Fibroblast of lung (primary cell): ENCODE results near the gene MMRN2. TPM values are rescaled to one million over a fixed set of nuclear protein-coding genes. Genes with fewer than 3 reads are reported as not detected.
"Not testable (repeated sequence)": the region's sequence is repeated elsewhere in the genome, so short reads cannot be mapped to it uniquely, and the experiment has no call there.

Source experiments
- DNase-seq, 2 donors: peaks; one replicate each; pipeline versions ENCODE4 v3.0.0 to v3.0.0-alpha.2; 2010; ENCODE audit warnings: low read depth in 2 of 2
- H2AFZ ChIP-seq: 2 replicates; pipeline ENCODE4 v1.5.1; 2012; ENCODE audit warnings: low read length, control low read depth, inconsistent platforms
- H3K27ac ChIP-seq: 2 replicates; pipeline ENCODE4 v1.5.1; 2011; ENCODE audit warnings: low read length, control low read depth; ENCODE audit not compliant: insufficient read depth
- H3K27me3 ChIP-seq: 2 replicates; pipeline ENCODE4 v1.5.1; 2011; ENCODE audit warnings: mild to moderate bottlenecking, low read length; ENCODE audit not compliant: control insufficient read depth, insufficient read depth
- H3K36me3 ChIP-seq: 2 replicates; pipeline ENCODE4 v1.5.1; 2011; ENCODE audit warnings: low read length; ENCODE audit not compliant: control insufficient read depth, insufficient read depth
- H3K4me1 ChIP-seq: 2 replicates; pipeline ENCODE4 v1.5.1; 2011; ENCODE audit warnings: low read length; ENCODE audit not compliant: control insufficient read depth, insufficient read depth; ENCODE audit errors: extremely low read depth
- H3K4me2 ChIP-seq: 2 replicates; pipeline ENCODE4 v1.5.1; 2011; ENCODE audit warnings: low read length, control low read depth; ENCODE audit not compliant: insufficient read depth; ENCODE audit errors: extremely low read depth
- H3K4me3 ChIP-seq, 4 experiments: fragments of 200-600 bp in 1 of 4; sonication (generic) in 1 of 4; replicated peaks in 1 of 4; 2 replicates each; pipeline ENCODE4 v1.5.1; 2011 to 2016; ENCODE audit warnings: low read length in 4 of 4, low read depth in 3 of 4, mild to moderate bottlenecking in 3 of 4, control low read depth in 2 of 4, inconsistent platforms in 1 of 4, mixed read lengths in 1 of 4; ENCODE audit not compliant: insufficient read depth in 1 of 4; ENCODE audit errors: control extremely low read depth in 1 of 4
- H3K79me2 ChIP-seq: 2 replicates; pipeline ENCODE4 v1.5.1; 2012; ENCODE audit warnings: mild to moderate bottlenecking, low read length, inconsistent platforms; ENCODE audit not compliant: control insufficient read depth, insufficient read depth
- H3K9ac ChIP-seq: 2 replicates; pipeline ENCODE4 v1.5.1; 2011; ENCODE audit warnings: mild to moderate bottlenecking, low read length, control low read depth; ENCODE audit not compliant: insufficient read depth
- H3K9me3 ChIP-seq: 2 replicates; pipeline ENCODE4 v1.5.1; 2012; ENCODE audit warnings: low read depth, low read length; ENCODE audit not compliant: control insufficient read depth, insufficient read depth
- H4K20me1 ChIP-seq: 2 replicates; pipeline ENCODE4 v1.5.1; 2011; ENCODE audit warnings: low read length; ENCODE audit not compliant: control insufficient read depth, insufficient read depth; ENCODE audit errors: extremely low read depth
- CTCF ChIP-seq, 2 donors: IDR thresholded peaks in 1 of 2; conservative IDR thresholded peaks in 1 of 2; 1 replicate in 1 of 2; 2 replicates in 1 of 2; pipeline ENCODE4 v1.5.1; 2011 to 2012; ENCODE audit warnings: low read length in 2 of 2, control low read depth in 1 of 2, inconsistent platforms in 1 of 2, low read depth in 1 of 2, mild to moderate bottlenecking in 1 of 2
- EZH2 ChIP-seq: IDR thresholded peaks from 2 replicates; pipeline ENCODE4 v1.5.1; 2012; ENCODE audit warnings: low read length, control low read depth, mild to moderate bottlenecking; ENCODE audit errors: missing control alignments
- polyA plus RNA-seq, 2 donors: library from polyadenylated mRNA; depleted of rRNA in 1 of 2; stranded (reverse) in 1 of 2; unstranded in 1 of 2; fragments of >200 nt; gene quantifications; 2 replicates each; pipeline ENCODE4 v1.2.1, GENCODE V29; 2011 to 2012; ENCODE audit warnings: missing spikeins in 1 of 2
- total RNA-seq: library from RNA; depleted of rRNA; stranded (reverse); fragments of >200 nt; gene quantifications from 2 replicates; pipeline ENCODE4 v1.2.1, GENCODE V29; 2014

Gene MMRN2
- total and polyA plus RNA-seq, 2 donors (not counting 1 experiment from before 2014, with no cell fraction given), result 1.5 to 2.1 TPM

GRCh38 chr10:86937502-86938154 is 19.8 kb downstream of the MMRN2 start:
- H3K27ac ChIP-seq, result no peak overlapping the region
- H3K4me1 ChIP-seq, result peaks cover 3% of the 10 kb centered on the region
- no peak overlapping the region for H3K4me2 ChIP-seq
- no peaks in the 10 kb centered on the region for H3K27me3 ChIP-seq
- no peak overlapping the region for H3K4me3 ChIP-seq
- H4K20me1 ChIP-seq, result no peaks in the 10 kb centered on the region
- H2AFZ ChIP-seq, result no peak overlapping the region
- H3K79me2 ChIP-seq, result no peaks in the 10 kb centered on the region
- peaks cover 2% of the 10 kb centered on the region for H3K36me3 ChIP-seq
- no peak for DNase-seq
- H3K9me3 ChIP-seq, result no peaks in the 10 kb centered on the region
- TF ChIP-seq EZH2 (no peak), CTCF (conservative IDR thresholded peaks at IDR 0.05 in 1 of 2, IDR thresholded peaks at IDR 0.05 in 1 of 2; ENCODE audit: low read depth in 1 of 2, low read length in 2 of 2) (no peak)
- H3K9ac ChIP-seq, result no peak overlapping the region

GRCh38 chr10:86936661-86937501 is 20.5 kb downstream of the MMRN2 start:
- TF ChIP-seq CTCF (conservative IDR thresholded peaks at IDR 0.05 in 1 of 2, IDR thresholded peaks at IDR 0.05 in 1 of 2; ENCODE audit: low read depth in 1 of 2, low read length in 2 of 2) (no peak), EZH2 (no peak)
- H3K4me2 ChIP-seq, result peak overlapping the region; percentile 36
- H2AFZ ChIP-seq, result no peak overlapping the region
- DNase-seq, result peak; percentile 49 to 55
- H3K4me1 ChIP-seq, result peaks cover 3% of the 10 kb centered on the region
- no peaks in the 10 kb centered on the region for H3K79me2 ChIP-seq
- H3K27me3 ChIP-seq, result no peaks in the 10 kb centered on the region
- H3K9me3 ChIP-seq, result no peaks in the 10 kb centered on the region
- no peak overlapping the region for H3K9ac ChIP-seq
- no peak overlapping the region for H3K4me3 ChIP-seq
- H3K36me3 ChIP-seq, result peaks cover 2% of the 10 kb centered on the region
- no peaks in the 10 kb centered on the region for H4K20me1 ChIP-seq
- H3K27ac ChIP-seq, result no peak overlapping the region

GRCh38 chr10:86934162-86934711 is 23.2 kb downstream of the MMRN2 start:
- not testable (repeated sequence) for H3K4me2 ChIP-seq, H3K79me2 ChIP-seq, H3K9ac ChIP-seq, H3K27me3 ChIP-seq, H3K4me1 ChIP-seq, H4K20me1 ChIP-seq, DNase-seq, H3K36me3 ChIP-seq, H3K4me3 ChIP-seq, H3K9me3 ChIP-seq, H2AFZ ChIP-seq, H3K27ac ChIP-seq
